Activated CD8-positive, alpha-beta T cell treated with anti-CD3 and anti-CD28 coated beads, Interleukin-2, amount 10 ng/mL, durations not matched to agents 7 days and 5 days (primary cell): ENCODE measurements around the gene XRN1. TPM values are rescaled to one million over a fixed set of nuclear protein-coding genes. Genes with fewer than 3 reads are reported as not detected.
"Not testable (repeated sequence)": the region's sequence is repeated elsewhere in the genome, so short reads cannot be mapped to it uniquely, and the experiment has no call there.

ENCODE experiments used
- ATAC-seq: fragments of 150-1000 bp; cut with Tn5 transposase; one replicate; pipeline ENCODE4 v1.10.0; 2021; ENCODE audit warnings: moderate library complexity
- CTCF ChIA-PET: fragments of 350-600 bp; sonication (Branson Sonifier 250); formaldehyde crosslinking; loops from one replicate; lab custom pipeline; 2021; ENCODE audit warnings: antibody characterized with exemption; lab: Charles Lee
- POLR2A ChIA-PET: fragments of 350-600 bp; sonication (Branson Sonifier 250); formaldehyde crosslinking; loops from one replicate; lab custom pipeline; 2021; ENCODE audit warnings: antibody characterized with exemption; lab: Charles Lee
- DNase-seq: peaks from one replicate; pipeline ENCODE4 v3.0.0-alpha.2; 2020
- H3K27ac Mint-ChIP-seq: one replicate; pipeline ENCODE4 v1.8.0; 2021; ENCODE audit warnings: mild to moderate bottlenecking, mixed read lengths
- H3K27me3 Mint-ChIP-seq: one replicate; pipeline ENCODE4 v1.8.0; 2021; ENCODE audit warnings: low read depth, mixed read lengths
- H3K36me3 Mint-ChIP-seq: one replicate; pipeline ENCODE4 v1.8.0; 2021; ENCODE audit warnings: low read depth, mixed read lengths
- H3K4me1 Mint-ChIP-seq: one replicate; pipeline ENCODE4 v1.8.0; 2021; ENCODE audit warnings: low read depth, mixed read lengths
- H3K4me3 Mint-ChIP-seq: one replicate; pipeline ENCODE4 v1.8.0; 2021; ENCODE audit warnings: mild to moderate bottlenecking, mixed read lengths
- H3K9me3 Mint-ChIP-seq: one replicate; pipeline ENCODE4 v1.8.0; 2022; ENCODE audit warnings: mixed read lengths; ENCODE audit not compliant: insufficient read depth
- total RNA-seq, 2 experiments: library from RNA; stranded (reverse); gene quantifications; one replicate each; pipeline ENCODE4 v1.2.3, GENCODE V29; 2021

The XRN1 gene
- total RNA-seq, 2 experiments from 2014 or later: 58.0 to 59.6 TPM

DNA sequence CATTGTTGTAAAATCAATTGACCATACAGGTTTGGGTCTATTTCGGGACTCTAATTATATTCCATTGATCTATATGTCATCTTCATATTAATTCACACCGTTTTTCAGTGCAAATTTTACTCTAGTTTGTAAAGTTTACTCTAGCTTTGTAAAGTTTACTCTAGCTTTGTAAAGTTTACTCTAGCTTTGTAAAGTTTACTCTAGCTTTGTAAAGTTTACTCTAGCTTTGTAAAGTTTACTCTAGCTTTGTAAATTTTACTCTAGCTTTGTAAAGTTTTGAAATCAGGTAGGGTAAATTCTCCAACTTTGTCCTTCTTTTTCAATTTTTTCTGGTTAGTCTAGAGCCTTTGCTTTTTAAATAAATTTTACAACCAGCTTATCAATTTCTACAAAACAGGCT, 84.4 kb downstream of the XRN1 start:
- H3K36me3 Mint-ChIP-seq: peaks cover 40% of the 10 kb centered on the region
- DNase-seq, H3K4me1 Mint-ChIP-seq, POLR2A ChIA-PET, H3K27ac Mint-ChIP-seq, H3K9me3 Mint-ChIP-seq, H3K27me3 Mint-ChIP-seq, ATAC-seq, H3K4me3 Mint-ChIP-seq: not testable (repeated sequence)
- CTCF ChIA-PET: interaction anchor here (1.6 kb wide), 1 partner anchor 20 kb away, joined by 4 read pairs; no protein-coding TSS in a partner anchor

DNA sequence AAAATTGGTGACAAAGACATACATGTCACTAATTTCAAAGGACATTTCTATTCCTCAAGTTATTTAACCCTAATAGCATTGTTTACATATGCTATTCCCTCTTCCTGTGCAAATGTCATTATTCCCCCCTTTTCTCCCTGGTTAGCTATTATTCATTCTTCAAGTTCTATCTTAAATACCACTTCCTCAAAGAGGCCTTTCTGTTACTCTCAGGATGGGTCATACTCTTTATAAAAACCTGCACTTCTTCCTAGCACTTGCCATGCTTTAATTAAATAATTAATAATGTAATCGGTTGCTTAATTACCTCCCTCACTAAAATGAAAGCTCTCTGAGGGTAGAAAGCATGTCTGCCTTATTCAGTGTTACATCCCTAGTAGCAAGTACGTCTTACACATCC, 88.5 kb downstream of the XRN1 start:
- Mint-ChIP-seq H3K36me3 (peaks cover 55% of the 10 kb centered on the region), H3K27ac (no peak overlapping the region), H3K9me3 (no peaks in the 10 kb centered on the region), H3K27me3 (no peaks in the 10 kb centered on the region), H3K4me3 (no peak overlapping the region), H3K4me1 (no peaks in the 10 kb centered on the region)
- ATAC-seq (no peak), DNase-seq (no peak)
- CTCF ChIA-PET: no interaction called here
- POLR2A ChIA-PET: no interaction called here

DNA sequence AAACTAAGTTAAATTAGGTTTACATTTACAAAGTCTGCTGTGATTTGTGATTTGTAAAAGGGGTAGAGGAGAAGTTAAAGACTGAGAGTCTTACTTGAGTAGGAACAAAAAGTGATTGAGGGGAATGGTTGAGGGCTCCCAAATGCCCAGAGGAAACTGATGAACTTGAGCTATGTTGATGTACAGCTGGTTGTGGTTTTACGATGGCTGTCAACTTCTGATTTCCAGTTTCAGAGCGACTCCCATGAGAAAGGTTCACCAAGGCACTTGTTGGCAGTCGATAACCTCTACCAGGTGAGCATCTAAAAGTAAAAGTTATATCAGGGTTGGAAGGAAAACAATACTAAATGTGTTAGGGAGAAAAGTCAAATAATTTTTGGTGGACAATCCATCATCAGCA, 91.0 kb downstream of the XRN1 start:
- peaks cover 62% of the 10 kb centered on the region for H3K36me3 Mint-ChIP-seq
- no peak overlapping the region for H3K27ac Mint-ChIP-seq
- H3K27me3 Mint-ChIP-seq: no peaks in the 10 kb centered on the region
- ChIA-PET CTCF (no interaction called here), POLR2A (no interaction called here)
- no peaks in the 10 kb centered on the region for H3K4me1 Mint-ChIP-seq
- H3K4me3 Mint-ChIP-seq: no peak overlapping the region
- DNase-seq (no peak), ATAC-seq (no peak)
- no peaks in the 10 kb centered on the region for H3K9me3 Mint-ChIP-seq

DNA sequence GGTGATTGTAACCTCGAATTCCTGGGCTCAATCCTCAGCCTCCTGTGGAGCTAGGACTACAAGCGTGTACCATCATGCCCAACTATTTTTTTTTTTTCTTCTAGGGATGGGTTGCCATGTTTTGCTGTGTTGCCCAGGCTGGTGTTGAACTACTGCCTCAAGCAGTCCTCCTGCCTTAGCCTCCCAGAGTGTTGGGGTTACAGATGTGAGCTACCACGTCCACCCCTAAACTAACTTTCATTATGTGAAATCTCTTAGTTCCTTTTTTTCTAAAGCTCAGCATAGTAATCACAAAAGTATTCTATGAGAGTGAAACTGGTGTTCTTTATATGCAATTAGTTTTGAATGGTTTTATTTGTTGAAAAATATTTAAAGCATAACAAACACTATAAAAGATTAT, 92.1 kb downstream of the XRN1 start:
- no peak for DNase-seq
- ChIA-PET POLR2A (no interaction called here), CTCF (no interaction called here)
- H3K4me1 Mint-ChIP-seq: no peaks in the 10 kb centered on the region
- no peak overlapping the region for H3K4me3 Mint-ChIP-seq
- ATAC-seq: no peak
- peaks cover 56% of the 10 kb centered on the region for H3K36me3 Mint-ChIP-seq
- H3K27ac Mint-ChIP-seq: no peak overlapping the region
- no peaks in the 10 kb centered on the region for H3K27me3 Mint-ChIP-seq
- H3K9me3 Mint-ChIP-seq: no peaks in the 10 kb centered on the region

DNA sequence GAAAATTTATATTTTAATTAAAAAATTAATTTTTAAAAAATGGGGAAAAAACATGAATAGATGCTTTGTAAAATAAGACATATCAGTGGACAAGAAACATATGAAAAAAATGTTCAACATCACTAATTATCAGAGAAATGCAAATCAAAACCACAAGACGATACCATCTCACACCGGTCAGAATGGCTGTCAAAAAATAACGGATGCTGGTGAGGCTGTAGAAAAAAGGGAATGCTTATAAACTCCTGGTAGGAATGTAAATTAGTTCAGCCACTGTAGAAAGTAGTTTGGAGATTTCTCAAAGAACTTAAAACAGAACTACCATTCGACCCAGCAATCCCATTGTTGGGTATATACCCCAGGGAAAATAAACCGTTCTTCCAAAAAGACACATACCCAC, 93.8 kb downstream of the XRN1 start:
- CTCF ChIA-PET: no interaction called here
- no peaks in the 10 kb centered on the region for H3K4me1 Mint-ChIP-seq
- H3K9me3 Mint-ChIP-seq: no peaks in the 10 kb centered on the region
- H3K4me3 Mint-ChIP-seq: no peak overlapping the region
- POLR2A ChIA-PET: no interaction called here
- H3K36me3 Mint-ChIP-seq: peaks cover 47% of the 10 kb centered on the region
- no peaks in the 10 kb centered on the region for H3K27me3 Mint-ChIP-seq
- no peak for DNase-seq
- H3K27ac Mint-ChIP-seq: no peak overlapping the region
- ATAC-seq: no peak

DNA sequence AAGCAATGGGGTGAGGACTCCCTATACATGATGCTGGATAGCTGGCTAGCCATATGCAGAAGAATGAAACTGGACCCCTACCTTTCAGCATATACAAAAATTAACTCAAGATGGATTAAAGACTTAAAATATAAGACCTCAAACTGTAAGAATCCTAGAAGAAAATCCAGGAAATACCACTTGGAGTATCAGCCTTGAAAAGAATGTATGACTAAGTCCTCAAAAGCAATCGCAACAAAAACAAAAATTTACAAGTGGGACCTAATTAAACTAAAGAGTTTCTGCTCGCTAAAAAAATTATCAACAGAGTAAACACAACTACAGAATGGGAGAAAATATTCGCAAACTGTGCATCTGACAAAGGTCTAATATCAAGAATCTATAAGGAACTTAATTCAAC, 94.3 kb downstream of the XRN1 start:
- no peaks in the 10 kb centered on the region for H3K9me3 Mint-ChIP-seq
- H3K27ac Mint-ChIP-seq: no peak overlapping the region
- H3K36me3 Mint-ChIP-seq: peaks cover 49% of the 10 kb centered on the region
- ChIA-PET CTCF (no interaction called here), POLR2A (no interaction called here)
- DNase-seq: no peak
- H3K27me3 Mint-ChIP-seq: no peaks in the 10 kb centered on the region
- H3K4me1 Mint-ChIP-seq: no peaks in the 10 kb centered on the region
- no peak for ATAC-seq
- no peak overlapping the region for H3K4me3 Mint-ChIP-seq

DNA sequence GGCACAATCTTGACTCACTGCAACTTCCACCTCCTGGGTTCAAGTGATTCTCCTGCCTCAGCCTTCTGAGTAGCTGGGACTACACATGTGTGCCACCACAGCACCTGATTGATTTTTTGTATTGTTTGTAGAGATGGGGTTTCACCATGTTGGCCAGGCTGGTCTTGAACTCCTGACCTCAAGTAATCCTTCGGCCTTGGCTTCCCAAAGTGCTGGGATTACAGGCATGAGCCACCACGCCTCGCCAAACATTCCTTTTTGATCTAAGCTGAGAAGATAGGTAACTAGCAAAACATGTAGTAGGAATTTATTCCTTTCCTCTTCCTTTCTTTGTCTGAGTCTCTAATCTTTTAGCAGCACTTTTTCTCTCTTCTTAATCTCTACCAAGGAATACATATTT, 95.1 kb downstream of the XRN1 start:
- H3K27ac Mint-ChIP-seq, POLR2A ChIA-PET, H3K27me3 Mint-ChIP-seq, CTCF ChIA-PET, ATAC-seq, H3K9me3 Mint-ChIP-seq, H3K4me1 Mint-ChIP-seq, H3K4me3 Mint-ChIP-seq, DNase-seq: not testable (repeated sequence)
- peaks cover 48% of the 10 kb centered on the region for H3K36me3 Mint-ChIP-seq

DNA sequence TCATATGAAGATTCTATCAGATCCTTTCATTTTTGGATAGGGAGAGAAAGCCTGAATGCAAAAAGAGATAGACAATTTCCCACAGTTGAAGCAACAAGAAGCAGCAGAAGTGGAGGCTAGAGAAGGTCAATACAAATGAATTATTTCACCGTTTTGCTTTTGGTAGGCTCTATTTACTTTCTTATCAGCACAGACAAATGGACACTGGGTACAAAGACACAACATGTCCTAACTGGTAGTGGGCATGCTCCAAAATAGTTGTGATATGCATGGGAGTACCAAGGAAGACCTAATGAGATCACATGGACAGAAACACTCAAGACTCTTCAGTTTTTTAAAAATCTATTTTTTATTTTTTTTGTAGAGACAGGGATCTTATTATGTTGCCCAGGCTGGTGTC, 99.4 kb downstream of the XRN1 start:
- no peak overlapping the region for H3K27ac Mint-ChIP-seq
- CTCF ChIA-PET: no interaction called here
- H3K36me3 Mint-ChIP-seq: peaks cover 41% of the 10 kb centered on the region
- ATAC-seq (no peak), DNase-seq (no peak)
- H3K27me3 Mint-ChIP-seq: no peaks in the 10 kb centered on the region
- H3K4me1 Mint-ChIP-seq: no peaks in the 10 kb centered on the region
- POLR2A ChIA-PET: no interaction called here
- H3K9me3 Mint-ChIP-seq: no peaks in the 10 kb centered on the region
- no peak overlapping the region for H3K4me3 Mint-ChIP-seq

DNA sequence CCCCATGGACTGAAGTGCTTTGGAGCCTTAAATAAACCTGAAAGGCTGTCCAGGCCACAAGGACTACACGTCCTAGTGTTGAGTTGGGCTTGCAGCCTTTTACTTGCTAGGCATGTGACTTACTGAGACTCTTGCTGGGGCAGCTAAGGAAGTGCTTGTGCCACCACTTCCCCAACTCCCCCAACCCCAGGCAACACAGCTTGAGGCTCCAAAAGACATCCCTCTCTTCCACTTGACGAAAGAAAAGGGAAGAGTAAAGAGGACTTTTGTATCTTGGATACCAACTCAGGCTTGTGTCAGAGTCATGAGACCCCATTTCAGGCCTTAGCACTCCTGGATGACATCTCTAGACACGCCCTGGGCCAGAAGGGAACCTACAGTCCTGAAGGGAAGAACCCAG, 109.8 kb downstream of the XRN1 start:
- DNase-seq (no peak), ATAC-seq (no peak)
- Mint-ChIP-seq H3K9me3 (peaks cover 11% of the 10 kb centered on the region), H3K4me3 (no peak overlapping the region), H3K27ac (no peak overlapping the region), H3K27me3 (no peaks in the 10 kb centered on the region), H3K36me3 (peaks cover 58% of the 10 kb centered on the region), H3K4me1 (peaks cover 2% of the 10 kb centered on the region)
- CTCF ChIA-PET: no interaction called here
- POLR2A ChIA-PET: no interaction called here

DNA sequence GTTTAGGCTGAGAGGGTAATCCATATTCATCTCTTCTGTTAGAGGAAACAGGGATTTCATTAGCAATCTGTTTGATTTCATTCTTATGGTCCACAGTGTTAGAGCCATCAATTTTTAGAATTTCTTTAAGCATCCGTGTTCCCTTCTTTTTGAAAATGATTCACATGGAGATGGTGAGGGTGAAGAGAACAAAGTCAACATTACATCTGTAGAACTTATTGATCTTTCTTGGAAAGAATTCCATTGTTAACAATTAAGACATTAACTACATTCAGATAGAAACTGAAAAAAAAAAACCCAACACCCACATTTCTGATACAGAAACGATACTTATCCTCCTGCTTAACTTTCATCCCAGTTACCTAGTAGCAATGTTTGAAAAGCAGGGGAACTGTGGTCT, 115.4 kb downstream of the XRN1 start:
- ATAC-seq (no peak), DNase-seq (no peak)
- H3K36me3 Mint-ChIP-seq: peaks cover 44% of the 10 kb centered on the region
- no peaks in the 10 kb centered on the region for H3K4me1 Mint-ChIP-seq
- no peaks in the 10 kb centered on the region for H3K27me3 Mint-ChIP-seq
- ChIA-PET CTCF (no interaction called here), POLR2A (no interaction called here)
- H3K27ac Mint-ChIP-seq: no peak overlapping the region
- H3K4me3 Mint-ChIP-seq: no peak overlapping the region
- H3K9me3 Mint-ChIP-seq: no peaks in the 10 kb centered on the region

DNA sequence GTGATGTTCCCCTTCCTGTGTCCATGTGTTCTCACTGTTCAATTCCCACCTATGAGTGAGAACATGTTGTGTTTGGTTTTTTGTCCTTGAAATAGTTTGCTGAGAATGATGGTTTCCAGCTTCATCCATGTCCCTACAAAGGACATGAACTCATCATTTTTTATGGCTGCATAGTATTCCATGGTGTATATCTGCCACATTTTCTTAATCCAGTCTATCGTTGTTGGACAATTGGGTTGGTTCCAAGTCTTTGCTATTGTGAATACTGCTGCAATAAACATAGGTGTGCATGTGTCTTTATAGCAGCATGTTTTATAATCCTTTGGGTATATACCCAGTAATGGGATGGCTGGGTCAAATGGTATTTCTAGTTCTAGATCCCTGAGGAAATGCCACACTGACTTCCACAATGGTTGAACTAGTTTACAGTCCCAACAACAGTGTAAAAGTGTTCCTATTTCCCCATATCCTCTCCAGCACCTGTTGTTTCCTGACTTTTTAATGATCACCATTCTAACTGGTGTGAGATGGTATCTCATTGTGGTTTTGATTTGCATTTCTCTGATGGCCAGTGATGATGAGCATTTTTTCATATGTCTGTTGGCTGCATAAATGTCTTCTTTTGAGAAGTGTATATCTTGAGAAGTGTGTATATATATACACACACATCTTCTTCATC, 123.4 kb downstream of the XRN1 start:
- H3K4me3 Mint-ChIP-seq, CTCF ChIA-PET, H3K27ac Mint-ChIP-seq, H3K27me3 Mint-ChIP-seq, DNase-seq, ATAC-seq, H3K9me3 Mint-ChIP-seq, POLR2A ChIA-PET, H3K4me1 Mint-ChIP-seq: not testable (repeated sequence)
- peaks cover 74% of the 10 kb centered on the region for H3K36me3 Mint-ChIP-seq

DNA sequence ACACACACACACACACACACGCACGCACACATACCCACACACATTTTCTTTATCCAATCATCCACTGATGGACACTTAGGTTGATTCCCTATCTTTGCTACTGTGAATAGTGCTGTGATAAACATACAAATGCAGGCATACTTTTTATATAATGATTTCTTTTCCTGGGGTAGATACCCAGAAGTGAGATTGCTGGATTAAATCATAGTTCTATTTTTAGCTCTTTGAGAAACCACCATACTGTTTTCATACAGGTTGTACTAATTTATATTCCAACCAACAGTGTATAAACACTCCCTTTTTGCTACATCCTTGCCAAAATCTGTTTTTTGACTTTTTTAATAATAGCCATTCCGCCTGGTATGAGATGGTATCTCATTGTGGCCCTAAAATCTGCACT, 127.9 kb downstream of the XRN1 start:
- Mint-ChIP-seq H3K27me3 (no peaks in the 10 kb centered on the region), H3K36me3 (peaks cover 57% of the 10 kb centered on the region), H3K4me1 (no peaks in the 10 kb centered on the region), H3K27ac (no peak overlapping the region), H3K9me3 (peaks cover 4% of the 10 kb centered on the region), H3K4me3 (no peak overlapping the region)
- POLR2A ChIA-PET: no interaction called here
- DNase-seq (no peak), ATAC-seq (no peak)
- CTCF ChIA-PET: no interaction called here

DNA sequence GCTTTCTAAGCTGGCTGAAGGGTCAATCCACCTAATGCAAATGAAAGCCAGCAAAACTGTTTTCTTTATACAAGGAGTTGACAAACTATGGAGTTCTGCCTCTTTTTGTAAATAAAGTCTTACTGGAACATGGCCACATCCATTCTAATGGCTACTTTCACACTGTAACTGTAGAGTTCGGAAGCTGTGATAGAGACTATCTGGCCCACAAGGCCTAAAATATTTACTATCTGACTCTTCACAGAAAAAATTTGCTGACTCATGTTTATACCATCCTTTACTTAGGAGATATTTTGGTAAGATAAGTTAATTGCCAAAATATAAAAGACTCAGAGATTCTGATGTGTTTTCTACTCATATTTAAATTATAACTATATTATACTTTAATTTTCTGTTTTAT, 128.7 kb downstream of the XRN1 start:
- no peaks in the 10 kb centered on the region for H3K4me1 Mint-ChIP-seq
- ChIA-PET POLR2A (no interaction called here), CTCF (no interaction called here)

More for the DNA sequence above, 128.7 kb downstream of the XRN1 start:
- H3K36me3 Mint-ChIP-seq: peaks cover 49% of the 10 kb centered on the region
- H3K27ac Mint-ChIP-seq: no peak overlapping the region
- no peak overlapping the region for H3K4me3 Mint-ChIP-seq
- no peaks in the 10 kb centered on the region for H3K9me3 Mint-ChIP-seq
- no peaks in the 10 kb centered on the region for H3K27me3 Mint-ChIP-seq
- DNase-seq (no peak), ATAC-seq (no peak)
